ENCODE results near the gene LIPN.

DNA sequence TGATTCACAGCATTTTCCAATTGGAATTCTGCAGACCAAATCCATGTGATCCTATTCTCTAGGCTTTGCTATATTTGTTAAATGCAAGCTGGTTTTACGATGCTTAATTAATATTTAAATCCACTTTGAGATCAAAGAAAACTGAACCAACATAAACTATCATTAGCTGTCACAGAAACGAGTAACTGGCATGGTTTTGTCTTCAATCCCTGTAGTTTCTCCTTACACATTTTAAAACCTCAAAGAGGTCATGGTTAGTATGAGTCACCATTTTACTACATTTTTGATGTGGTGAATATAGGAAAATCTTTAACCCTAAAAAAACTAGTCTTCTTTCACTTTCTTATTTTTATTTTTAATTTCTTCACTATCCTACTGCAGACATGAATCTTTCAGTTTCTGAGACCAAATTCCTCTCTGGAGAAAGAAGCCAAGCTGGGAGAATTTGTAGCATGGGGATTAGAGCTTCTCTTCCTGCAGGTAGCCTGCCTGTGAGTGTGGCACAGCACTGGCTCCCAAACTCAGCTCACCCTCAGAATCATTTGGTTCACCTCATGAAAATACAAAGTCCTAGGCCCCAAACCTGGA is 34.0 kb downstream of the LIPN start:
- no peak for TF ChIP-seq POLR2AphosphoS5 (IDR thresholded peaks at IDR 0.05)
- TF ChIP-seq, protein P1, sequence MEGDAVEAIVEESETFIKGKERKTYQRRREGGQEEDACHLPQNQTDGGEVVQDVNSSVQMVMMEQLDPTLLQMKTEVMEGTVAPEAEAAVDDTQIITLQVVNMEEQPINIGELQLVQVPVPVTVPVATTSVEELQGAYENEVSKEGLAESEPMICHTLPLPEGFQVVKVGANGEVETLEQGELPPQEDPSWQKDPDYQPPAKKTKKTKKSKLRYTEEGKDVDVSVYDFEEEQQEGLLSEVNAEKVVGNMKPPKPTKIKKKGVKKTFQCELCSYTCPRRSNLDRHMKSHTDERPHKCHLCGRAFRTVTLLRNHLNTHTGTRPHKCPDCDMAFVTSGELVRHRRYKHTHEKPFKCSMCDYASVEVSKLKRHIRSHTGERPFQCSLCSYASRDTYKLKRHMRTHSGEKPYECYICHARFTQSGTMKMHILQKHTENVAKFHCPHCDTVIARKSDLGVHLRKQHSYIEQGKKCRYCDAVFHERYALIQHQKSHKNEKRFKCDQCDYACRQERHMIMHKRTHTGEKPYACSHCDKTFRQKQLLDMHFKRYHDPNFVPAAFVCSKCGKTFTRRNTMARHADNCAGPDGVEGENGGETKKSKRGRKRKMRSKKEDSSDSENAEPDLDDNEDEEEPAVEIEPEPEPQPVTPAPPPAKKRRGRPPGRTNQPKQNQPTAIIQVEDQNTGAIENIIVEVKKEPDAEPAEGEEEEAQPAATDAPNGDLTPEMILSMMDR (IDR thresholded peaks at IDR 0.05 in 8 of 11, conservative IDR thresholded peaks at IDR 0.05 in 3 of 11) = no peak
- TF ChIP-seq POLR2A (IDR thresholded peaks at IDR 0.05) = no peak
